ENCODE results near the gene PIGS. TPM values are rescaled to one million over a fixed set of nuclear protein-coding genes. Genes with fewer than 3 reads are reported as not detected.

The PIGS gene
- total RNA-seq, 1 experiment from 2014 or later, result 64.2 TPM

DNA sequence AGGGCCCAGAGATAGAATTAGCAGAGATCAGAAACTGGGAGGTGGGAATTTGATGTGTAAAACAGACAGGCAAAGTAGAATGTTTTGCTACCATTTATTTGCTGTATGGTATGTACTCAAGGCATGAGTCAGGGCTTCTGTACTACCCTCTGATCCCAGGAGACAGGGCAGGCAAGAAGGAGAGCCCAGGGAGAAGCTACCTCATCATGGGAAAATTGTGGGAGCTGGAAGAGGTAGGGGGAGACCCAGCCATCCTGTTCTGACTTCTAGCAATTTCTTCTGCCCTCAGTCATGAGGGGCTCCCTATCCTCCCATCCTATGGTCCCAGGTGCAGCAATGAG lies 1.7 kb upstream of the PIGS start:
- TF ChIP-seq EZH2 (IDR thresholded peaks at IDR 0.05; ENCODE audit: low read depth), result no peak
- TF ChIP-seq, protein P1, sequence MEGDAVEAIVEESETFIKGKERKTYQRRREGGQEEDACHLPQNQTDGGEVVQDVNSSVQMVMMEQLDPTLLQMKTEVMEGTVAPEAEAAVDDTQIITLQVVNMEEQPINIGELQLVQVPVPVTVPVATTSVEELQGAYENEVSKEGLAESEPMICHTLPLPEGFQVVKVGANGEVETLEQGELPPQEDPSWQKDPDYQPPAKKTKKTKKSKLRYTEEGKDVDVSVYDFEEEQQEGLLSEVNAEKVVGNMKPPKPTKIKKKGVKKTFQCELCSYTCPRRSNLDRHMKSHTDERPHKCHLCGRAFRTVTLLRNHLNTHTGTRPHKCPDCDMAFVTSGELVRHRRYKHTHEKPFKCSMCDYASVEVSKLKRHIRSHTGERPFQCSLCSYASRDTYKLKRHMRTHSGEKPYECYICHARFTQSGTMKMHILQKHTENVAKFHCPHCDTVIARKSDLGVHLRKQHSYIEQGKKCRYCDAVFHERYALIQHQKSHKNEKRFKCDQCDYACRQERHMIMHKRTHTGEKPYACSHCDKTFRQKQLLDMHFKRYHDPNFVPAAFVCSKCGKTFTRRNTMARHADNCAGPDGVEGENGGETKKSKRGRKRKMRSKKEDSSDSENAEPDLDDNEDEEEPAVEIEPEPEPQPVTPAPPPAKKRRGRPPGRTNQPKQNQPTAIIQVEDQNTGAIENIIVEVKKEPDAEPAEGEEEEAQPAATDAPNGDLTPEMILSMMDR (conservative IDR thresholded peaks at IDR 0.05), result no peak
- Histone ChIP-seq H3K27ac (no peak overlapping the region), H3K27me3 (ENCODE audit: insufficient read depth, low read depth) (no peaks in the 10 kb centered on the region), H3K4me2 (no peak overlapping the region), H3K4me3 (no peak overlapping the region), H2AFZ (no peak overlapping the region), H3K4me1 (replicated peaks; ENCODE audit: insufficient read depth) (peaks cover 21% of the 10 kb centered on the region), H3F3A (ENCODE audit: insufficient read depth, low read depth) (peaks cover 15% of the 10 kb centered on the region; the same call in 1 of the 2 replicates), H3K36me3 (ENCODE audit: low read depth) (0 out of 2 replicates have a peak, but pooled peaks cover under 1% of the 10 kb centered on the region), H3K9me2 (ENCODE audit: insufficient read depth) (no peaks in the 10 kb centered on the region), H3K79me2 (ENCODE audit: low read depth) (peaks cover 11% of the 10 kb centered on the region), H3K9me3 (ENCODE audit: insufficient read depth, low read depth) (no peaks in the 10 kb centered on the region), H4K20me1 (ENCODE audit: insufficient read depth) (no peaks in the 10 kb centered on the region)
- intact Hi-C loops (cut with micrococcal nuclease; ENCODE audit: unreplicated experiment), result no loop called here
- BruUV-seq (replicated peaks), result no TSS peak
- POLR2A ChIA-PET (ENCODE audit: unreplicated experiment), result no interaction called here
- DNase-seq, result no peak
- CTCF ChIA-PET, result no interaction called here

GRCh38 chr17:28572259-28573039 lies 1.1 kb upstream of the PIGS start:
- H3K36me3 ChIP-seq (ENCODE audit: low read depth), result no peaks in the 10 kb centered on the region
- POLR2A ChIA-PET (ENCODE audit: unreplicated experiment), result no interaction called here
- H3K9me2 ChIP-seq (ENCODE audit: insufficient read depth), result no peaks in the 10 kb centered on the region
- H4K20me1 ChIP-seq (ENCODE audit: insufficient read depth), result no peaks in the 10 kb centered on the region
- no peaks in the 10 kb centered on the region for H3K27me3 ChIP-seq (ENCODE audit: insufficient read depth, low read depth)
- peak overlapping the region; percentile 88 for H3K4me2 ChIP-seq
- H3K4me1 ChIP-seq (replicated peaks; ENCODE audit: insufficient read depth), result peaks cover 21% of the 10 kb centered on the region
- intact Hi-C loops (cut with micrococcal nuclease; ENCODE audit: unreplicated experiment), result no loop called here
- peak overlapping the region; percentile 81; the same call in 1 of the 2 replicates for H3K4me3 ChIP-seq
- no peak for DNase-seq
- H2AFZ ChIP-seq, result peak overlapping the region; percentile 95
- peaks cover 9% of the 10 kb centered on the region; the same call in 1 of the 2 replicates for H3F3A ChIP-seq (ENCODE audit: insufficient read depth, low read depth)
- CTCF ChIA-PET, result no interaction called here
- TF ChIP-seq EZH2 (IDR thresholded peaks at IDR 0.05; ENCODE audit: low read depth), result no peak
- TF ChIP-seq, protein P1 (conservative IDR thresholded peaks at IDR 0.05), result no peak
- H3K79me2 ChIP-seq (ENCODE audit: low read depth), result peaks cover 11% of the 10 kb centered on the region
- H3K9me3 ChIP-seq (ENCODE audit: insufficient read depth, low read depth), result no peaks in the 10 kb centered on the region
- no peak overlapping the region for H3K27ac ChIP-seq
- no TSS peak for BruUV-seq (replicated peaks)

GRCh38 chr17:28570716-28571360 lies 486 bp downstream of the PIGS start:
- Histone ChIP-seq H3K36me3 (ENCODE audit: low read depth) (no peaks in the 10 kb centered on the region), H3K4me2 (peak overlapping the region; percentile 88), H3K9me2 (ENCODE audit: insufficient read depth) (no peaks in the 10 kb centered on the region), H3F3A (ENCODE audit: insufficient read depth, low read depth) (peaks cover 2% of the 10 kb centered on the region; the same call in 1 of the 2 replicates), H3K9me3 (ENCODE audit: insufficient read depth, low read depth) (no peaks in the 10 kb centered on the region), H2AFZ (peak overlapping the region; percentile 95), H3K27ac (no peak overlapping the region), H3K79me2 (ENCODE audit: low read depth) (peaks cover 11% of the 10 kb centered on the region), H3K4me1 (replicated peaks; ENCODE audit: insufficient read depth) (peaks cover 17% of the 10 kb centered on the region), H4K20me1 (ENCODE audit: insufficient read depth) (no peaks in the 10 kb centered on the region), H3K27me3 (ENCODE audit: insufficient read depth, low read depth) (no peaks in the 10 kb centered on the region), H3K4me3 (peak overlapping the region; percentile 81)
- ChIA-PET CTCF (interaction anchor here (0.5 kb wide), 1 partner anchor 439 kb away, joined by 6 read pairs; no protein-coding TSS in a partner anchor), POLR2A (ENCODE audit: unreplicated experiment) (interaction anchor here (0.5 to 0.7 kb wide), 4 partner anchors 63 to 938 kb away, joined by 3 to 7 read pairs (median 6); no protein-coding TSS in a partner anchor)
- DNase-seq, result peak in 1 of 2 experiments; percentile 25
- no TSS peak for BruUV-seq (replicated peaks)
- intact Hi-C loops (cut with micrococcal nuclease; ENCODE audit: unreplicated experiment), result no loop called here
- TF ChIP-seq, protein P1 (conservative IDR thresholded peaks at IDR 0.05), result no peak
- no peak for TF ChIP-seq EZH2 (IDR thresholded peaks at IDR 0.05; ENCODE audit: low read depth)

Data from PC-9 (cell line).